T-helper 1 cell treated with Interleukin-12 subunit alpha and Interleukin-12 subunit beta and Interleukin-4 antibody, amounts not matched to agents 30 ng/mL and 1 ng/mL, for 36 hours (primary cell): ENCODE data around the gene FBXL4. TPM values are rescaled to one million over a fixed set of nuclear protein-coding genes. Genes with fewer than 3 reads are reported as not detected.

Source experiments
- intact Hi-C: fragments of 100-400 bp; cut with micrococcal nuclease; formaldehyde crosslinking; loops from one replicate; pipeline ENCODE4 v1.15.1; 2024
- total RNA-seq: library from RNA; stranded (reverse); gene quantifications from 2 replicates; pipeline ENCODE4 v1.2.3, GENCODE V29; 2022

Gene FBXL4
- total RNA-seq, 1 donor from 2014 or later: 10.6 TPM

GRCh38 chr6:98840996-98841513 lies 106.7 kb downstream of the FBXL4 start:
- intact Hi-C loops: no loop called here

- intact Hi-C loops: no loop called here
These were observed 107.4 kb downstream of the FBXL4 start for GRCh38 chr6:98840385-98840784.

GRCh38 chr6:98839781-98840361 lies 107.9 kb downstream of the FBXL4 start:
- intact Hi-C loops: no loop called here

GRCh38 chr6:98838975-98839374 lies 108.8 kb downstream of the FBXL4 start:
- intact Hi-C loops: no loop called here

GRCh38 chr6:98838032-98838431 lies 109.7 kb downstream of the FBXL4 start:
- intact Hi-C loops: no loop called here

- intact Hi-C loops: no loop called here
These were observed 110.5 kb downstream of the FBXL4 start for GRCh38 chr6:98836962-98837944.

GRCh38 chr6:98836025-98836961 lies 111.5 kb downstream of the FBXL4 start:
- intact Hi-C loops: no loop called here

GRCh38 chr6:98835149-98836024 lies 112.4 kb downstream of the FBXL4 start:
- intact Hi-C loops: loop anchor here (2.0 kb wide), 1 partner anchor 775 kb away; no protein-coding TSS in a partner anchor

GRCh38 chr6:98834060-98835031 lies 113.4 kb downstream of the FBXL4 start, which contains the start of gene POU3F2:
TSS of gene POU3F2 (plus strand) at chr6:98834574. CDS start at chr6:98834874, 300 bp downstream.
- intact Hi-C loops: loop anchor here (1.0 to 5.0 kb wide), 4 partner anchors 10 to 1628 kb away; partner anchors contain the start of genes FBXL4 and SIM1

- intact Hi-C loops: loop anchor here (1.0 to 5.0 kb wide), 5 partner anchors 9 to 1629 kb away; partner anchors contain the start of genes FBXL4 and SIM1
These were observed 114.3 kb downstream of the FBXL4 start for GRCh38 chr6:98833307-98834059.

GRCh38 chr6:98833057-98833306 lies 114.8 kb downstream of the FBXL4 start:
- intact Hi-C loops: loop anchor here (1.0 to 5.0 kb wide), 2 partner anchors 12 to 1629 kb away; partner anchors contain the start of gene SIM1

- intact Hi-C loops: loop anchor here (1.0 to 5.0 kb wide), 2 partner anchors 13 to 1630 kb away; partner anchors contain the start of gene SIM1
These were observed 115.3 kb downstream of the FBXL4 start for GRCh38 chr6:98832284-98833056.

- intact Hi-C loops: loop anchor here (5.0 kb wide), 1 partner anchor 1630 kb away; the partner anchor contains the start of gene SIM1
These were observed 115.8 kb downstream of the FBXL4 start for GRCh38 chr6:98831959-98832283.

- intact Hi-C loops: loop anchor here (5.0 kb wide), 1 partner anchor 1631 kb away; the partner anchor contains the start of gene SIM1
These were observed 116.4 kb downstream of the FBXL4 start for GRCh38 chr6:98831057-98831958.

GRCh38 chr6:98830146-98830545 lies 117.6 kb downstream of the FBXL4 start:
- intact Hi-C loops: loop anchor here (5.0 kb wide), 1 partner anchor 1632 kb away; the partner anchor contains the start of gene SIM1

- intact Hi-C loops: no loop called here
These were observed 118.8 kb downstream of the FBXL4 start for GRCh38 chr6:98828941-98829411.
